GM10248 (cell line): ENCODE data around the gene SPATA9.
"Not testable (repeated sequence)": the region's sequence is repeated elsewhere in the genome, so short reads cannot be mapped to it uniquely, and the experiment has no call there.

Experiments used
- CTCF ChIA-PET: fragments of 300-600 bp; sonication (Branson Sonifier 250); formaldehyde crosslinking; extraction: SDS; loops from one replicate; lab custom pipeline; 2021; ENCODE audit warnings: antibody characterized with exemption; lab: Yijun Ruan, JAX
- POLR2A ChIA-PET: fragments of 350-650 bp; sonication (Branson Sonifier 250); formaldehyde crosslinking; extraction: SDS; loops from one replicate; lab custom pipeline; 2020; ENCODE audit warnings: antibody characterized with exemption; lab: Yijun Ruan, JAX
- DNase-seq: peaks from one replicate; pipeline ENCODE4 v3.0.0; 2012; ENCODE audit errors: extremely low spot score
- TF ChIP-seq, protein P1 (sequence below): IDR thresholded peaks from 2 replicates; pipeline ENCODE4 v1.5.1; 2012; ENCODE audit warnings: mild to moderate bottlenecking, low read depth; ENCODE audit errors: extremely low read depth, missing control alignments, control extremely low read depth

The SPATA9 gene

DNA sequence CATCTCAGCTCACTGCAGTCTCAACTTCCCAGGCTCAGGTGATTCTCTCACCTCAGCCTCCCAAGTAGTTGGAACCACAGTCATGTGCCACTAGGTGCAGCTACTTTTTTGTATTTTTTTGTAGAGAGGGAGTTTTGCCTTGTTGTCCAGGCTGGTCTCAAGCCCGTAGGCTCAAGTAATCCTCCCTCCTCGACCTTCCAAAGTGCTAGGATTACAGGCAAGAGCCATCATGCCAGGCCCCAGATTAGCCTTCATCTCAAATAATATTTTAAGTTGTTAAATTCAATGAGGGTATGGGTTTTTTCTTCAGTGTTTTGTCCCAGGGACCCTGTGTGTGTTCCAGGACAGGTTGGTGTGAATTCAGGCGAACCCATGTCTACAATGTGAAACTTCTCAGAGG is 48.7 kb downstream of the SPATA9 start:
- TF ChIP-seq, protein P1, sequence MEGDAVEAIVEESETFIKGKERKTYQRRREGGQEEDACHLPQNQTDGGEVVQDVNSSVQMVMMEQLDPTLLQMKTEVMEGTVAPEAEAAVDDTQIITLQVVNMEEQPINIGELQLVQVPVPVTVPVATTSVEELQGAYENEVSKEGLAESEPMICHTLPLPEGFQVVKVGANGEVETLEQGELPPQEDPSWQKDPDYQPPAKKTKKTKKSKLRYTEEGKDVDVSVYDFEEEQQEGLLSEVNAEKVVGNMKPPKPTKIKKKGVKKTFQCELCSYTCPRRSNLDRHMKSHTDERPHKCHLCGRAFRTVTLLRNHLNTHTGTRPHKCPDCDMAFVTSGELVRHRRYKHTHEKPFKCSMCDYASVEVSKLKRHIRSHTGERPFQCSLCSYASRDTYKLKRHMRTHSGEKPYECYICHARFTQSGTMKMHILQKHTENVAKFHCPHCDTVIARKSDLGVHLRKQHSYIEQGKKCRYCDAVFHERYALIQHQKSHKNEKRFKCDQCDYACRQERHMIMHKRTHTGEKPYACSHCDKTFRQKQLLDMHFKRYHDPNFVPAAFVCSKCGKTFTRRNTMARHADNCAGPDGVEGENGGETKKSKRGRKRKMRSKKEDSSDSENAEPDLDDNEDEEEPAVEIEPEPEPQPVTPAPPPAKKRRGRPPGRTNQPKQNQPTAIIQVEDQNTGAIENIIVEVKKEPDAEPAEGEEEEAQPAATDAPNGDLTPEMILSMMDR, result no peak
- no peak for DNase-seq
- CTCF ChIA-PET, result interaction anchor here (0.7 to 1.9 kb wide), 5 partner anchors 8 to 30 kb away, joined by 3 to 6 read pairs (median 3); no protein-coding TSS in a partner anchor
- POLR2A ChIA-PET, result no interaction called here

DNA sequence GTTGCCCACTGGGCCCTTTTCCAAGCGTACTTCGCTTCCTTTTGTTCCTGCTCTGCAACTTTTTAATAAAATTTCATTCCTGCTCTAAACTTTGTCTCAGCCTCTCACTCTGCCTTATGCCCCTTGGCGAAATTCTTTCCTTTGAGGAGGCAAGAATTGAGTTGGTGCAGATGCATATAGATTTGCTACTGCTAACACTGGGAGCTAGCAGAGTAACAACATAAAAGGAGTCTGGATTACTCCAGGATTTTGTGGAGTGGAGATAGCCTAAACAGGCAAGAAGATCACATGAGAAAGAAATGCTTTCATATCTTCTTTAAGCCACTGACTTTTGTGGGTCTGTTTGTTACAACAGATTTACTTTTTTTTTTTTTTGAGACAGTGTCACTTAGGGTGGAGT is 49.1 kb downstream of the SPATA9 start:
- TF ChIP-seq, protein P1, result no peak
- CTCF ChIA-PET, result interaction anchor here (0.7 to 0.9 kb wide), 3 partner anchors 8 to 30 kb away, joined by 3 read pairs; no protein-coding TSS in a partner anchor

DNA sequence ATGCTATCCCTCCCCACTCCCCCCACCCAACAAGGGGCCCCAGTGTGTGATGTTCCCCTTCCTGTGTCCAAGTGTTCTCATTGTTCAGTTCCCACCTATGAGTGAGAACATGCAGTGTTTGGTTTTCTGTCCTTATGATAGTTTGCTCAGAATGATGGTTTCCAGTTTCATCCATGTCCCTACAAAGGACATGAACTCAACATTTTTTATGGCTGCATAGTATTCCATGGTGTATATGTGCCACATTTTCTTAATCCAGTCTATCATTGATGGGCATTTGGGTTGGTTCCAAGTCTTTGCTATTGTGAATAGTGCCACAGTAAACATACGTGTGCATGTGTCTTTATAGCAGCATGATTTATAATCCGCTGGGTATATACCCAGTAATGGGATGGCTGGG is 49.8 kb downstream of the SPATA9 start:
- POLR2A ChIA-PET, result not testable (repeated sequence)
- CTCF ChIA-PET, result interaction anchor here (2.2 to 2.8 kb wide), 2 partner anchors 10 to 149 kb away, joined by 6 to 14 read pairs; no protein-coding TSS in a partner anchor

More for the DNA sequence above, 49.1 kb downstream of the SPATA9 start:
- DNase-seq, result no peak
- POLR2A ChIA-PET, result no interaction called here

DNA sequence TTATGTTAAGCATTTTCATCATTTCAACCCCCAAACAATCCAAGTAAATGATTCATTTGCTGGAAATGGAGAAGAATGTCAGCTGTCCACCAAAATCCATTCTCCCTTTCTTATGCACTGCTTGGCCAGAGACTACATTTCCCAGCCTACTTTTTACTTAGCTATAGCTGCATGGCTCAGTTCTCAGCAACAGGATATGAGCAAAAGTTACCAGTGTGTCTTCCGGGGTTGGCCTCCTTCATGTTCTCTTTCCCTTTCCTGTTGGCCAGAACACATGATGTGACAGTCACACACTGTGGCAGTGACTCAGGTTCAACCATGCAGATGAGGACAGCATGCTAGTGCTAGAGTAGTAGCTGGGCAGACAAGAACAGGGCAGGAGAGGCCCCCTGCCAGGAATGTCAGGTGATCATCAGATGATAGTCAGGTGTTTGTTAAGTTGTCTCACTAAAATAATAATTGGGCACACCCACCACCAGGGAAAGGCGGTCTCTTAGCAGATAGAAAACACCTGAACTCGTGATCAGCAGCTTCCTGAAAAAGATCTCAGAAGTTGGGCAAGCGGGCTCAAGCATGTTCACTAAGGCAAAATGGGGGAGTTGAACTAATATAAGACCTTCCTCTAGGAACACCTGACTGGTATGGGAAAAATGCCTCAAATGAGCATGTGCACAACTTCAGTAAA is 50.7 kb downstream of the SPATA9 start:
- DNase-seq, result no peak
- TF ChIP-seq, protein P1, result no peak
- POLR2A ChIA-PET, result no interaction called here
- CTCF ChIA-PET, result interaction anchor here (1.0 to 2.8 kb wide), 7 partner anchors 9 to 150 kb away, joined by 3 to 14 read pairs (median 7); partner anchors contain the start of gene RFESD

More for the DNA sequence above, 49.8 kb downstream of the SPATA9 start:
- DNase-seq, result not testable (repeated sequence)

DNA sequence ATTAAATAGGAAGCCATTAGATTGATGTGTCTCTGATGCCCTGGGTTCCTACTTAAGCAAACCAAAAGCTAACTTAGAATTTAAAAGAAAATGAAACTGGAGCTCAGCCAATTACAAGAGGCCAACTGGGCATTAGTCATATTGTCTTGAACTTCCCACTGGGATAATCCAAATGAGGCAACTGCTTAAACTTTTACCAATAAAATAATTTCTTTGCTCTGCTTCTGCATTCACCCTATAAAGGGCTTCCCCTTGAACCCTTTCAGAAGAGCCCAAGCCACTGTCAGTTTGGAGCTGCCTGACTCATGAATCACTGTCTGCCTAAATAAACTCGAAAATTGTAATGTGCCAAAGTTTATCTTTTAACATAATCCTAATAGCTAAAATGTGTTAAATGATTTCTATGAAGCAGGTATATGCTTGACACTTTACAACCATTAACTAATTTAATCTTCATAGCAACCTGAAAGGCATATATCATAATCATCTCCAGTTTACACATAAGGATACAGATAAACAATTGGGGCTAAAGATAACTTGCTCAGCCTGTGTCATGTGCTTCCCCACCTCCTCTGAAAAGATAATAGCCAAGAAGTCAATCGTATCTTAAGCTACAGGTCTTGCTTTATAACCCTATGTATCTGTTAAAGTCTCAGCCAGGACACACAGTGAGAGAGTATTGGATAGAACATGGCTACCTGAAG is 51.4 kb downstream of the SPATA9 start:
- no peak for DNase-seq
- CTCF ChIA-PET, result interaction anchor here (1.0 to 2.8 kb wide), 8 partner anchors 8 to 150 kb away, joined by 3 to 14 read pairs (median 6); partner anchors contain the start of gene RFESD
- POLR2A ChIA-PET, result interaction anchor here (0.6 kb wide), 1 partner anchor 871 kb away, joined by 8 read pairs; no protein-coding TSS in a partner anchor
- TF ChIP-seq, protein P1, result no peak

DNA sequence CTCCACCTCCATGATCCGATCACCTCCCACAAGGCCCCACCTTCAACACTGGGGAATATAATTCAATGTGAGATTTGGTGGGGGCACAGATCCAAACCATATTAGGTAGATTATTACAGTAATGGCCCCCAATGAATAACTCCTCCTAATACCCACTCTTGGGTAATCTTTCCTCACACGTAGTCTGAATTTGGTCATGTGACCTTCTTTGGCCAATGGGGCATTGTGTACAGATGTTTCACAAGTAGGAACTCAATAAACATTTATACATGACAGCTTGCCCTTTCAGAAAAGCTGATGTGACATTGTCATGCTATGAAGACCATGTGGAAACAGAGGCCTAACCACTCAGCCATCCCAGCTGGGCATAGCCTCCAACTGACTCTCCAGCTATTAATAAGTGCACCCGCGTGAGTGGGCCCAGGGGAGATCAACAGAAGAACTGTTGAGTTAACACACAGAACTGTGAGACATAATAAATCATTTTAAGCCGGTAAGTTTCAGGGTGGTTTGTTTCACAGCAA is 52.3 kb downstream of the SPATA9 start:
- DNase-seq, result no peak
- ChIA-PET POLR2A (no interaction called here), CTCF (interaction anchor here (1.2 to 2.8 kb wide), 5 partner anchors 7 to 151 kb away, joined by 4 to 14 read pairs (median 7); no protein-coding TSS in a partner anchor)
- TF ChIP-seq, protein P1, result no peak
